T-helper 17 cell (primary cell): ENCODE data around the gene CCT6A. TPM values are rescaled to one million over a fixed set of nuclear protein-coding genes. Genes with fewer than 3 reads are reported as not detected.
"Not testable (repeated sequence)": the region's sequence is repeated elsewhere in the genome, so short reads cannot be mapped to it uniquely, and the experiment has no call there.

Experiments
- ATAC-seq: fragments of 150-1000 bp; cut with Tn5 transposase; 2 replicates; pipeline ENCODE4 v1.10.0; 2021; ENCODE audit warnings: mild to moderate bottlenecking, moderate library complexity
- DNase-seq, 3 donors: peaks; one replicate each; pipeline versions ENCODE4 v3.0.0 to v3.0.0-alpha.2; 2020 to 2021
- H3K9me3 ChIP-seq: one replicate; pipeline ENCODE4 v1.7.0; 2013; ENCODE audit warnings: low read length, mild to moderate bottlenecking; ENCODE audit not compliant: control insufficient read depth, poor library complexity, severe bottlenecking
- H3K27ac Mint-ChIP-seq: one replicate; pipeline ENCODE4 v1.8.0; 2022; ENCODE audit warnings: mild to moderate bottlenecking, moderate library complexity, mixed read lengths
- H3K27me3 Mint-ChIP-seq: one replicate; pipeline ENCODE4 v1.8.0; 2022; ENCODE audit warnings: mixed read lengths
- H3K36me3 Mint-ChIP-seq: one replicate; pipeline ENCODE4 v1.8.0; 2022; ENCODE audit warnings: low read depth, mixed read lengths
- H3K4me1 Mint-ChIP-seq: one replicate; pipeline ENCODE4 v1.8.0; 2022; ENCODE audit warnings: mild to moderate bottlenecking, mixed read lengths
- H3K4me3 Mint-ChIP-seq: one replicate; pipeline ENCODE4 v1.8.0; 2022; ENCODE audit warnings: mild to moderate bottlenecking, moderate library complexity, mixed read lengths
- total RNA-seq, 4 donors: library from RNA in 2 of 4; stranded (reverse) in 2 of 4; gene quantifications; one replicate each; pipeline ENCODE4 v1.2.3 and lab custom pipeline; 2022 to 2026

The CCT6A gene
- total RNA-seq, 2 donors from 2014 or later, result 43.4 to 58.4 TPM

GRCh38 chr7:56066376-56066775 lies 14.8 kb downstream of the CCT6A start:
- ATAC-seq, H3K9me3 ChIP-seq, H3K27me3 Mint-ChIP-seq, DNase-seq, H3K4me3 Mint-ChIP-seq: not testable (repeated sequence)
- Mint-ChIP-seq H3K36me3 (peaks cover 15% of the 10 kb centered on the region), H3K4me1 (peaks cover 26% of the 10 kb centered on the region), H3K27ac (peak overlapping the region; percentile 11)

GRCh38 chr7:56074371-56074791 lies 22.8 kb downstream of the CCT6A start:
- H3K27ac Mint-ChIP-seq, result peak overlapping the region; percentile 87
- peaks cover 4% of the 10 kb centered on the region for H3K36me3 Mint-ChIP-seq
- peak overlapping the region; percentile 36 for H3K4me3 Mint-ChIP-seq
- DNase-seq (peak; percentile 33 to 60 (median 44)), ATAC-seq (peak; percentile 86)
- peaks cover 7% of the 10 kb centered on the region for H3K4me1 Mint-ChIP-seq
- H3K27me3 Mint-ChIP-seq, result no peaks in the 10 kb centered on the region
- H3K9me3 ChIP-seq, result no peaks in the 10 kb centered on the region

GRCh38 chr7:56077681-56078080 lies 26.1 kb downstream of the CCT6A start:
- H3K27me3 Mint-ChIP-seq, result no peaks in the 10 kb centered on the region
- H3K4me3 Mint-ChIP-seq, result no peak overlapping the region
- H3K27ac Mint-ChIP-seq, result peak overlapping the region; percentile 24
- no peak for ATAC-seq
- peaks cover 7% of the 10 kb centered on the region for H3K4me1 Mint-ChIP-seq
- peaks cover 2% of the 10 kb centered on the region for H3K36me3 Mint-ChIP-seq
- no peak for DNase-seq
- no peaks in the 10 kb centered on the region for H3K9me3 ChIP-seq

- H3K4me1 Mint-ChIP-seq, result peaks cover 5% of the 10 kb centered on the region
- H3K36me3 Mint-ChIP-seq, result no peaks in the 10 kb centered on the region
- H3K27me3 Mint-ChIP-seq, result no peaks in the 10 kb centered on the region
- DNase-seq (no peak), ATAC-seq (no peak)
- H3K4me3 Mint-ChIP-seq, result no peak overlapping the region
- H3K9me3 ChIP-seq, result no peaks in the 10 kb centered on the region
- peak overlapping the region; percentile 60 for H3K27ac Mint-ChIP-seq
These were observed 26.6 kb downstream of the CCT6A start for GRCh38 chr7:56078196-56078595.

- H3K36me3 Mint-ChIP-seq, result no peaks in the 10 kb centered on the region
- ATAC-seq (no peak), DNase-seq (no peak)
- H3K9me3 ChIP-seq, result no peaks in the 10 kb centered on the region
- H3K4me3 Mint-ChIP-seq, result peak overlapping the region; percentile 66
- peak overlapping the region; percentile 60 for H3K27ac Mint-ChIP-seq
- no peaks in the 10 kb centered on the region for H3K4me1 Mint-ChIP-seq
- no peaks in the 10 kb centered on the region for H3K27me3 Mint-ChIP-seq
These were observed 28.1 kb downstream of the CCT6A start for GRCh38 chr7:56079450-56080185.

GRCh38 chr7:56080726-56081435 lies 29.3 kb downstream of the CCT6A start:
- not testable (repeated sequence) for ATAC-seq, H3K4me3 Mint-ChIP-seq, H3K9me3 ChIP-seq, DNase-seq, H3K36me3 Mint-ChIP-seq, H3K27me3 Mint-ChIP-seq, H3K4me1 Mint-ChIP-seq
- peak overlapping the region; percentile 21 for H3K27ac Mint-ChIP-seq

- no peaks in the 10 kb centered on the region for H3K27me3 Mint-ChIP-seq
- H3K4me3 Mint-ChIP-seq, result no peak overlapping the region
- no peak overlapping the region for H3K27ac Mint-ChIP-seq
- H3K36me3 Mint-ChIP-seq, result no peaks in the 10 kb centered on the region
- no peaks in the 10 kb centered on the region for H3K4me1 Mint-ChIP-seq
- no peak for DNase-seq
- no peak for ATAC-seq
- no peaks in the 10 kb centered on the region for H3K9me3 ChIP-seq
These were observed 30.2 kb downstream of the CCT6A start for GRCh38 chr7:56081626-56082340.

GRCh38 chr7:56083150-56083785 lies 31.7 kb downstream of the CCT6A start:
- H3K9me3 ChIP-seq, result no peaks in the 10 kb centered on the region
- H3K27me3 Mint-ChIP-seq, result no peaks in the 10 kb centered on the region
- no peak for ATAC-seq
- no peak overlapping the region for H3K27ac Mint-ChIP-seq
- no peaks in the 10 kb centered on the region for H3K4me1 Mint-ChIP-seq
- H3K36me3 Mint-ChIP-seq, result no peaks in the 10 kb centered on the region
- no peak for DNase-seq
- H3K4me3 Mint-ChIP-seq, result no peak overlapping the region

GRCh38 chr7:56086761-56087160 lies 35.2 kb downstream of the CCT6A start:
- DNase-seq, result no peak
- H3K27me3 Mint-ChIP-seq, result no peaks in the 10 kb centered on the region
- no peak overlapping the region for H3K4me3 Mint-ChIP-seq
- H3K4me1 Mint-ChIP-seq, result peaks cover 2% of the 10 kb centered on the region
- H3K36me3 Mint-ChIP-seq, result no peaks in the 10 kb centered on the region
- H3K9me3 ChIP-seq, result no peaks in the 10 kb centered on the region
- ATAC-seq, result no peak
- H3K27ac Mint-ChIP-seq, result no peak overlapping the region

- DNase-seq (no peak), ATAC-seq (no peak)
- H3K27me3 Mint-ChIP-seq, result no peaks in the 10 kb centered on the region
- H3K4me1 Mint-ChIP-seq, result peaks cover 2% of the 10 kb centered on the region
- H3K4me3 Mint-ChIP-seq, result no peak overlapping the region
- H3K27ac Mint-ChIP-seq, result no peak overlapping the region
- no peaks in the 10 kb centered on the region for H3K9me3 ChIP-seq
- no peaks in the 10 kb centered on the region for H3K36me3 Mint-ChIP-seq
These were observed 35.9 kb downstream of the CCT6A start for GRCh38 chr7:56087445-56087844.

- ATAC-seq, result no peak
These were observed 40.0 kb downstream of the CCT6A start for GRCh38 chr7:56091591-56091990.

GRCh38 chr7:56092388-56092787 lies 40.8 kb downstream of the CCT6A start:
- H3K4me3 Mint-ChIP-seq, H3K27me3 Mint-ChIP-seq, ATAC-seq, H3K4me1 Mint-ChIP-seq, H3K9me3 ChIP-seq, H3K36me3 Mint-ChIP-seq, DNase-seq: not testable (repeated sequence)
- H3K27ac Mint-ChIP-seq, result peak overlapping the region; percentile 19

More at GRCh38 chr7:56091591-56091990, 40.0 kb downstream of the CCT6A start:
- no peaks in the 10 kb centered on the region for H3K9me3 ChIP-seq
- Mint-ChIP-seq H3K27ac (peak overlapping the region; percentile 90), H3K4me3 (no peak overlapping the region), H3K36me3 (no peaks in the 10 kb centered on the region), H3K27me3 (no peaks in the 10 kb centered on the region), H3K4me1 (peaks cover 2% of the 10 kb centered on the region)
- DNase-seq, result no peak
